Measurements from ENCODE around the gene FERMT1.
A peak's percentile ranks its signal among the peaks of the same experiment; 100 is the strongest.
"Not testable (repeated sequence)": the region's sequence is repeated elsewhere in the genome, so short reads cannot be mapped to it uniquely, and the experiment has no call there.

The FERMT1 gene

GRCh38 chr20:6066582-6066981, 56.2 kb downstream of the FERMT1 start:
- DNase-seq, result no peak

GRCh38 chr20:6061544-6061943, 61.3 kb downstream of the FERMT1 start:
- DNase-seq, result peak; percentile 27

GRCh38 chr20:6060213-6060612, 62.6 kb downstream of the FERMT1 start:
- peak; percentile 16 for DNase-seq

GRCh38 chr20:6058684-6059295, 64.0 kb downstream of the FERMT1 start:
- peak; percentile 92 for DNase-seq

DNA sequence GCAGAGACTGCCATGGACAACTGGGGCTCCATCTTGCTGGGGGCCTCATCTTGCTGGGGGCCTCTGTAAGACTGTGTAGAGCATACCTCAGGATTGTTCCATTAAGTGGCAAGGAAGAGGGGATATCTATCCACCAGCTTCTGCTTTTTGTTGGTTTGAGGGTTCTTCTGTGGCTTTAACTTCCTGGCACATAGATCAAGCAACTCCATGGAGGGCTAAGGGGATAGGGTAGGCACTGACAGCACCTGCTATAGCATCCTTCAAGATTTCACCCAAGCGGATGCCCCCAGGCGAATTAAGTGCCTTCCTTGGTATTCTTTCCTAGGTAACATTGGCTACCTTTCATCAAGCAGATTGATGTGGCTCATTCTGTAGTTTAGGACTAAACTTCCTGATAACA, 65.1 kb downstream of the FERMT1 start:
- DNase-seq, result peak; percentile 39

- DNase-seq, result no peak
Measured at GRCh38 chr20:6057139-6057538, 65.7 kb downstream of the FERMT1 start.

DNA sequence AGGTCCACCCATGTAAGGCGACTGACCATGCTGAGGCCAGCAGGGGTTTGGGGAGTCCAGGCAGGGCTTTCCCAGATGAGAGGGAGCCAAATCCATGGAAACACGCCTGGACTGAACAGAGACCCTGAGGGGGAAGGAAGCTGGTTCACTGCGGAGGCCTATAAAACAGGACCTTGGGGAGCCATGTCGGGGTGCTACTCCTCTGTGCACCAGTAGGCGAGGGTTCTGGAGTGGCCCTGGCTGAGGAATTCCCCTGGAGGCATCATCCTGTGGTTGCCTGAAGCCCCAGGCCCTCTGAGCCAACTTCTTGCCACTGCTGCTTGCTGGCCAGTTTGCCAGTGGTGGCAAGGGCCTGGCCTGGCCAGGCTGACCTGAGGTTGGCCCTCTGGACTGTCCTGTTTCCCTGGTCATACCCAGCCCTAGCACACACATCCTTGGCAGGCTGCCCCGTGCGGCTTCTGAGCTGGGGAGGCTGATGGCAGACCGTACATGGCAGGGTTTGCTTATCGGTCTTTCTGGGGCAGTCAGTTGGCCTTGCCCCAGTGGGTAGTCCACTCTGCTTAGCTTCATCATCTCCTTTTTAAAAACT, 66.8 kb downstream of the FERMT1 start:
- no peak for DNase-seq

DNA sequence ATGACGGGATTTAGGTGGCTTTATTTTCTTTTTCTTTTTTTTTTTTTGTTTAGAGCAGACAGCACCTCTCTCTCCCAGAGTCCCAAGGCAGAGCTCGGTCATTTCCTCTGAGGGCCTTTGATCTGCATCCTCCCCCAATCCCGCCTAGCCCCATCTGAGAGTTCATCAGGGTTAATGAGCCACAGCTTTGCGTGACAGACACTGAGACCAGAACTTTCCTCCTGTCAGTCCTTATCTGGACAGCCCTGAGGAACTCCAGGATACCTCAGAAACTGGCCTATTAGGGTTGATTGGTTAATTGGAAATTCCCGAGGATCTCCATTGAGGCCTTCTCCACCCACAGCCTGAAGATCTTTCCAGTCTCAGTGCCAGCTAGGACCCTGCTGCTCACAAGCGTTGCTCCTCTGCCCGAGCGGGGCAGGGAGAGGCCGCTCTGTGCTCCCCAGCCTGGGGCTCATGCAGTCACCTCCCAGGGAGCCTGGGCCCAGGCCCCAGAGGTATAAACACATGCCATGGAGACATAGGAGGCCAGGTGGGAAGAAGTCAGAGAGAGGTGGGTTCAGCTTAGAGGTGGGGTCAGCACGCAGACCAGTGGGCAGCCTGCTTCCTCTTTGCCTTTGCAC, 67.6 kb downstream of the FERMT1 start:
- DNase-seq, result peak; percentile 26

- not testable (repeated sequence) for DNase-seq
Measured at GRCh38 chr20:6054689-6055051, 68.2 kb downstream of the FERMT1 start.

GRCh38 chr20:6053776-6054688, 68.8 kb downstream of the FERMT1 start, which contains the start of gene LRRN4:
LRRN4 (minus strand) TSS chr20:6054060; CDS start chr20:6052799, 1,261 bp downstream.
- DNase-seq, result peak; percentile 92

DNA sequence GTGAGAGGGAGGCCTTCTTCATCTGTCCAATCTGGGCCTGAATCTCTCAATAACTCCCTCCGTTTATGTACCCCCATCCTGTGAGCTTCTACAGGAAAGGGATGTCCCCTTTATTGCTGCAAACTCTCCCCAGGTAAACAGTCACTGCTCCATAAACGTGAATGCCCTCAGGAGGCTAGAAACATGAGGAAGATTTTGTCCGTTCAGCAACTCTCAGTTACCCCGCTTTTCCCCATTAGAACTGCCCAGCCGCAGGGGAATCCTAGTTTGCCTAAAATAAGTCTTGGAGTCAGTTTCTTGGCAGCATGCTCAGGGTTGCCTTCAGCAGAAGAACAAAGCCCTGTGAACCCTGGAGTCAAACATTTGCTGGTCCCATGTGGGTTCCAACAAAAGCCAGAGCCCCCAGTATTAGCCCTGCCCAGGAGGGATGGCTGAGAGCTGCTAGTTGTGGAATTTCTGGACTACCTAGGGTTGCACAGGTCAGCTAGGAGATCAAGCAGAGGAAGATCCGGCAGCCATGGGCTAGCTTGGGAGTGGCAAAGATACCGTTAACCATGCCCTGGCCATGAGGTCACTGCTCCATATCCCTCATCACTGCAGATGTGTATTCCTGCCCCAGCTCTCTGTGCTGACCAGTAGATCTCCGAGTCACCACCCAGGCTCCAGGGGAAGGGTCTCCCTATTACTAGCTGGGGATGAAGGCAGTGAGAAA, 69.6 kb downstream of the FERMT1 start:
- DNase-seq, result peak; percentile 72

- DNase-seq, result peak; percentile 49
Measured at GRCh38 chr20:6051505-6051904, 71.3 kb downstream of the FERMT1 start.

DNA sequence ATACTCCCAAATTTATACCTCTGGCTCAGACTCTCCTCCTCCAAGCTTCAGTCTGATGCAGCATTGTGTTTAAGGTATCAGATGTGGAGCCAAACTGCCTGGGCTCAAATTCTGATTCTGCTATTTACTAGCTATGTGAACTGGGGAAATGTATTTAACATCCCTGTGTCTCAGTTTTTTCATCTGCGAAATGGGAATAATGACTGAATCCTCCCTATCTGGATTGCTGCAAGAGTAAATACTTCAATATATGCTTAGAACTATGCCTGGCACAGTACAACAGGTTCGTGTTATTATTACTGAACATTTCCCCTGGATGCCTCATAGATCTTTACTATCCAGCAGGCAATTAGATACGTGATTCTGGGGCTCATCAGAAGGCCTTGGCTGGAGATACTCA, 74.4 kb downstream of the FERMT1 start:
- no peak for DNase-seq

GRCh38 chr20:6046432-6046831, 76.4 kb downstream of the FERMT1 start:
- DNase-seq, result no peak

DNA sequence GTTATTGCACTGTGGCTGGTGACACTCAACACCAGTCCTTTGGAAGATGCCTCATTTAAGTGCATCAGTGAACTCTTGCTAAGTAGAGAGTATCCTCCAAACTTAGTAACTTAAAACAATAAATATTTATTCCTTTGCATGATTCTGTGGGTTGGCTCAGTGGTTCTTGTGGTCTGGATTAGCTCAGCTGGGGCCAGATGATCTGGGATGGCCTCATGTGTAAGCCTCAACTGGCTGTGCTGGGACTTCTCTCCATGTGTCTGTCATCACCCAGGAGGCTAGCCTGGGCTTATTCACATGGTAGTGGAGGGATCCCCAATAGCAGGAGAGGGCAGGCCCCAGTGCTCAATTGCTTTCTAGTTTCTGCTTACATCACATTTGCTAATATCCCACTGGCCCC, 77.3 kb downstream of the FERMT1 start:
- DNase-seq, result no peak

DNA sequence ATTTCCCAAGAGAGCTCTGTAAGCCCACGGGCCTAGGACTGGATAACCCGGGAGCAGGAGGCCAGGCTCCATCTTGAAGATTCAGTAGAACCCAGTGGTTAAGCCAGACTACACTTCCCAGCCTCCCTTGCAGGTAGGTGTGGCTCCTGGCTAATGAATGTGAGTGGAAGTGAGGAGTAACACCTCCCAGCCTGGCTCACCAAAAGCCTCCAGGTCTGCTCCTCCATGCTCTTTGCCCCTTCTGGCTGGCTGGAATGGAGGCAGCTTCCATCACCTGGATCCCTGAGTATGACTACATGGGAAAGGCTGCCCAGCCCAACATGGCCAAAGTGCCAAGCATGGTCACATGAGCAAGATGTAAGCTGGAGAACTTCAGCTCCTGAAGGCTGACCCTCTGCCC, 78.7 kb downstream of the FERMT1 start:
- peak; percentile 39 for DNase-seq

GRCh38 chr20:6041808-6042265, 81.0 kb downstream of the FERMT1 start:
- DNase-seq, result no peak

- no peak for DNase-seq
Measured at GRCh38 chr20:6040958-6041807, 81.6 kb downstream of the FERMT1 start.

- DNase-seq, result no peak
Measured at GRCh38 chr20:6040540-6040939, 82.3 kb downstream of the FERMT1 start.

GRCh38 chr20:6039766-6040165, 83.1 kb downstream of the FERMT1 start:
- no peak for DNase-seq

DNA sequence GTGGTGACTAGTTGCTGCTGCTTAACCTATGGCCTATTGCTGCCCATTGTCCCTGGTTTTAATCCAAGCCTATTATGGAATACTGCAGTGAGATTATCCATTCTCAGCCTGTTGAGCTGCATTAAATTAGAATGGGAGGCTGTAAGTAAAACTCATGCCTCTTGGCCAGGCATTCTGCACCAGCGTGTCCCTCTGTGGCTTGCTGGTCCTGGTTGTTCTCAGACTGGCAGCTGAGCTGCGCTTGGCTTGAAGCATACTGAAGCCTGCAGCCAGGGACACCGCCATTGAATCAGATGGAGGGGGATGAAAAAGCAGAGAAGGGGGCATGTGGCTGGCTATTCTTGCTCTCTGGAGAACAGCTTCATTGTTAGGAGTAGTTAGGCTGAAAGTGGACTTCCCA, 84.6 kb downstream of the FERMT1 start:
- no peak for DNase-seq

GRCh38 chr20:6037082-6037481, 85.7 kb downstream of the FERMT1 start:
- no peak for DNase-seq

All from DMS53 (cell line).